Activated CD4-positive, alpha-beta T cell treated with anti-CD3 and anti-CD28 coated beads for 1 hour (primary cell): ENCODE measurements around the gene S1PR3.
A peak's percentile ranks its signal among the peaks of the same experiment; 100 is the strongest.

Experiments used
- DNase-seq: peaks from one replicate; pipeline ENCODE4 v3.0.0-alpha.2; 2020

S1PR3 gene

DNA sequence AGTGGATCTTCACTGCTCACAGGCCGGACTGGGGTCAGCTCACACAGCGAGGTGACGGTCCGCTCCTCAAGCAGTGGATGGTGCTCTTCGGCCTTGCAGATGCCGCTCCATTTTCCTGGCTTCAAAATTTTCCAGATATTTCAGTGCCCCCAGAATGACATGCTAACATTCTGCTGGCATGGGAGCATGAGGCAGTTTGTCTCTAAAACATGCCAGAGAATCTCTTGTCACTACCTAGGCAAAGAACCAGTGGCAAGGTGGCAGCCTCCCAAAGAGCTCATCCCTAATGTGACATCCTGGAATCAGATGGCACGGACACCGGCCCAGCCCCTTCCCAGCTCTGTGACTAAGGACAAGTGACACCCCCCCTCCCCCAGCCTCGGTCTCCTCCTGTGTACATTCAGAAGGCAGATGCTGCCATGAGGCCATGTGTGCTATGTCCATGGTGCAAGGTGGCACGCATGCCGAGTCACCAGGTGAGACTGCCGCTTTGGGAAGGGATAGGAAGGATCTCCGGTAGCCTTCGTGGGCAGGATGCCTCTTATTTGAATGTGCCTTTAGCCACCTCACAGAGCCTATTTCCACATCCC lies 2.7 kb downstream of the S1PR3 start:
- DNase-seq: no peak

DNA sequence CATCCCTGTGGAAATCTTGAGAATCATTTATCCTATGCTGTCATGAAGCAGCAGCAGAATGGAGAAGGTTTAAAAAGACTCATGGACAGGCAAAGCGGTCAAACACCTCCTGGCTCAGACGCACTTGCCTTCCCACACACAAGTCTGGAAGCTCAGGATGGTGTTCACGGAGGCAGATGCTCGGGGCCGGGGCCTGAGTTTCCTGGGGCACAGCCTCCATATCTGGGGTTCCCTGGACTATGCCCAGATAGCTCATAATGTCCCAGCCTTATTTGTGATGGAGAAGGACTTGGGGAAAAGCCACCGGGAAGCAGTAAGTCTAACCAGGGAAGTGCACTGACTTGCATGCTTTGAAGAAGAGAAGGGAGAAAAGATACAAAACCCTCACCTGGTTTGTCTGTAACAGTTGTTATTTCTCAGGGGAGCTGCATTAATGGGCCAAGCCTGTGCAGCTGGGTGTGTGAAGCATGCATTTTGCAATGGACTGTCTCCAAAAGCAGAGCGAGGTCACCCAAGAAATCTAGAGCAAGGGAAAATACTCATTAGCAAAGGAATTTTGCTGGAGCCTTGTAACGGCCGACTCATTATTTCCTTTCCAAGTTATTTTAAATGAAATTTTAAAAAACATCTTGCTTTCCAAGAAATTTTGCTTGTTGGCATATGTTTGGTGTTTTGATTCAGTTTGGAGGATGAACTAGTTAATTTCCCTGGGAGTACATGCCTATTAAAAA lies 3.4 kb downstream of the S1PR3 start:
- no peak for DNase-seq

DNA sequence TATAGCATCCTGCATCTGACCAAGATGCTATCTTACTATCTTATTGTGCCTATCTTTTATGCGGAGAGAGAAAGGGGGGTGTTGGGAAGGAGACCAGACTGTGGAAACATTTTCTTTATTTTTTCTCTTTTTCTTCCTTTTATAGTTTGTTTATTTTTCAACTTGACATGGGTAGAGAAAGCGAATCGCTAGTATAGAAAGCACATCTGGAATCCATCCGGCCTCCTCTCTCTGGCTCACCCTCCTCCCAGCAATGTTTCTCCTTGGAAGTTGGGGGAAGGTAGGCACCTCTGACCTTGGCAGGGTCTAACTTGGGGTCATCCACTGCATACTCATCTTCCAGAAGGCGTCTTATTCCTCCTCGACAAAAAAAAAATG lies 3.9 kb downstream of the S1PR3 start:
- DNase-seq: no peak

DNA sequence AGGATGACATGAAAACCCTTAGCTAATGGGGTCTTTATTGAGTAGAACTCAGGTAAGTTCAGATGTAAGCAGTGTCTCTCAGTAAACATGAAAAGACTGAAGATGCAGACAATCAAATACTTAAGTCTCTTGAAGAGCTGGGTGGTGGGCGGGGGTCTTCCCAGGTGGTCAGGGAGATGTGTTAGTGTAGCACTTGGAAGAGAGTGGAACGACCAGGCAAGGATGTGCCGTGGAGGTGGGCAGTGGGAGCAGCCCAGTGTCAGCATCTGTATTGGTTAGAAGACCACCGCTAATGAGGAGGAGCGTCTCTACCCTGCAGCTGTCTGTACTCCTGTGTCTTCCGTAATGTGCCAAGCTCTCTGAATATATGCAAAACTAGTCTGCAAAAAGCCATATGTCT lies 4.4 kb downstream of the S1PR3 start:
- DNase-seq: no peak

DNA sequence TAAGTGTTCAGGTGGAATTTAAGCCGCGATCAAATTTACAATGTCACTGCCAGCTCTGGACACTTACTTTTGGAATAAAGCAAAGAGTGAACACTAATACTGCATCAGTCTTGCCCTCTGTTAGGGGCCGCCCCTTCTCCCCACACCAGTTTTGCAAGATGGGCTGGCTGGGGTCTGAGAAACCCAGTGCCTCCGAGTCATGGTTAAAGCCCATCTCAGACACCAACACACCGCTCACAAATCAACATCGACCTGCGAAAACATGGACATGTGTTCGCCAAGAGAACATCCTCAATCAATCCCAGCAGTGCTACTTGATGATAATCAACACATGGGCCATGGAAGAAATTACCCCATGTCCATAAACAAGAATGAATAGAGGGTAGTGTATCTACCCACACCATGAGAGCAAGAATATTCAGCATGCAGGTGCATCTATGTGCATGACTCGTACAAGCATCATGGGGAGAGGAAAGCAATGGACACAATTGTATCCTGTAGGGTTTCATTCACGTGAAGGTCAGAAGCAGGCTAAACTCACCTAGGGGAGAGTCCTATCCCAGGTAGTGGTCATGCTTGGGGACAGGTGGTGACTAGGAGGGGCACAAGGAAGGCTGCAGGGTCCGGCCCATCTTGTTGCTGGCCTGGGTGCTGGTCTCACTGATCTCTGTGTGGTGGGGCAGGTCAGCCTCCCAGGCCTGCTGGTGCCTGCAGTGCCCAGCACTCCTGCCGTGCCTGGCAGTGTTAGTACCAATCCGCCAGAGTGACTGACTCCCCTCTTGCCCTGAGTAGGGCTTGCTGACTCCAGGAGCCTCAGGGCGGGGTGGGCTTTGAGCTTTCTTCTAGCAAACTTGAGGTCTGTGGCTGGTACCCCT lies 5.0 kb downstream of the S1PR3 start:
- no peak for DNase-seq

DNA sequence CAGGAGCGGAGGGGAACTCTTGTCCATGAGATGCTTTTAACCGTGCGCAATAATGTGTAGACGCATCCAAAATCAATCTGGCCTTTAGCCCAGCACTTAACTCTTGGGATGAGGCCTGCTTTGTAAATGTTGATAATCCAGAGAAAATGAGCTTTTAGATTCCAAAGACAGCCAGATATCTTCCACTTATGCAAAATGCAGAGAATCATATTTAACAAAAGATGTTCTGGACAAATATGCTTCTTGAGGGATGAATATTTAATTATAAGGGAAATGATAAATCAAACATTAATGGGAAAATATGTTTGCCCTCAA lies 5.6 kb downstream of the S1PR3 start:
- DNase-seq: no peak

DNA sequence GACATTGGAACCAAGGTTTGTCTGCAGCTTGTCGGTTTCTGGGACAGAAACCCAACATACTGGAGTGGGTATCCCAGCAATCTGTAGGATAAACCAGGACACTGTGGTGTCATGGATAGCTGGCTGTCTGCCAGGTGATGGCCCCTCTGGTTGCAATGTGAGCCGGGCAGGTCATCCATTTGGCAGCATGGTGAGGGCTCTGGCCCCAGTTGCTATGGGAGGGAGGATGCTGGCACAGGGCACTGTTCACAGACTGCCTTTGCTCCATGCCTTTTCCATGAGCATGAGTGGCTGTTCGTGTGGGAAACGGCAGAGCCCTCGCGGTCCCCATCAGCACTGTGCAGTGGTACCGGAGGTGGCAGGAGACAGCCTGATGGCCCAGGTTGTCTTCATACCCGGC lies 6.4 kb downstream of the S1PR3 start:
- DNase-seq: no peak

DNA sequence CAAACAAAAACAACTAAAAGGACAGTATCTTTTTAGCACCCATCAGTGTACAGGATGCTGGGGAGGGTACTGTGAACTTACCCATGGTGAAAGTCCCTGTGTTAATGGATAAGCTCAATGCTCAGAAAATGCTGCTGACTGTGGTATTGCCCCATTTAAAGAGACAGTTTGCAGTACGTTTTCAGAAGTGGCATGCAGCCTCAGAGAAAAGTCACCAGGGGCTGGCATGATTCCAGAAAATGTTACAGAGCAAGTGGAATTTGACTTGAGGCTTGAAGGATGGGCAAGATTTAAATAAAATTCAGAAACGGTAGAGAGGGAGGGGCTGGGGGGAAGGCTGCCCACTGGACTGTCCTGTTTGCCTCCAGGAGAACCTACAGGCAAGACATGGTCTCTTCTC lies 7.2 kb downstream of the S1PR3 start:
- no peak for DNase-seq

DNA sequence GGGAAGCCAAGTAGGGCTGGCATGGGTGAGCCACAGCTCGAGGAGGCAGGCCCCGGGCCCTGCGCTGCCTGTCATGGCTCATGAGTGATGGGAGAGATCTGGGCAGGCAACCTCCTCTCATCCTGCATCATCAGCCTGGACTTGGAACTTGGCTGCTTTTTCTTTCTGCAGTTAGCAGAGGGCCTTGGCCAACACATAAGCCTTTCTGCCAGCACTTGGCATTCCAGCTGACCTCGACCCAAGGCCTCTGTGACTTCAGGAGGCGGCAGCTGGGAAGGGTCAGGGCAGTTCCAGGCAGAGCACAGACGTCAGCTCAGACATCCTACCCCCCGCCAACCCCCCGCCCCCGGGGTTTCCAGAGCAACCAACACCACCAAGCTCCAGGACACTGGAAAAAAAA lies 7.6 kb downstream of the S1PR3 start:
- DNase-seq: no peak

DNA sequence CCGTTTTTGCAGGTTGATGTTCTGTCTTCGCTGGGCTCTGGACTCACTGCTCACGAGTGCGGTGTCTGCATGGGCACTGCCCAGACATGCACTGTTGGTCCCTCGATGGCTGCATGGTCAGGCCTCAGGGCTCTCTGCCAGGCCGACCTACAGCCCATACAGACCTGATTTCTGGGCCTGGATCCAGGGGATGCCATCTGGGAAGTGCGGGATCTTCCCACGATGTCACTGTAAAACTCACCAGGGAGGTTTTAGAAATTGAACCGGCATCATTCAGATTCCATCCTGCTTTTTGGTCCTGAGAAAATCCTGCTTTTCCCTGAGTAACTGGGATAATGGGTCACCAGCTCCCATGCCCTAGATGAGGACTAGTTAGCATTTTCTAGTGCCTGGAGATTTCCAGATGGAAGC lies 9.1 kb downstream of the S1PR3 start:
- no peak for DNase-seq

DNA sequence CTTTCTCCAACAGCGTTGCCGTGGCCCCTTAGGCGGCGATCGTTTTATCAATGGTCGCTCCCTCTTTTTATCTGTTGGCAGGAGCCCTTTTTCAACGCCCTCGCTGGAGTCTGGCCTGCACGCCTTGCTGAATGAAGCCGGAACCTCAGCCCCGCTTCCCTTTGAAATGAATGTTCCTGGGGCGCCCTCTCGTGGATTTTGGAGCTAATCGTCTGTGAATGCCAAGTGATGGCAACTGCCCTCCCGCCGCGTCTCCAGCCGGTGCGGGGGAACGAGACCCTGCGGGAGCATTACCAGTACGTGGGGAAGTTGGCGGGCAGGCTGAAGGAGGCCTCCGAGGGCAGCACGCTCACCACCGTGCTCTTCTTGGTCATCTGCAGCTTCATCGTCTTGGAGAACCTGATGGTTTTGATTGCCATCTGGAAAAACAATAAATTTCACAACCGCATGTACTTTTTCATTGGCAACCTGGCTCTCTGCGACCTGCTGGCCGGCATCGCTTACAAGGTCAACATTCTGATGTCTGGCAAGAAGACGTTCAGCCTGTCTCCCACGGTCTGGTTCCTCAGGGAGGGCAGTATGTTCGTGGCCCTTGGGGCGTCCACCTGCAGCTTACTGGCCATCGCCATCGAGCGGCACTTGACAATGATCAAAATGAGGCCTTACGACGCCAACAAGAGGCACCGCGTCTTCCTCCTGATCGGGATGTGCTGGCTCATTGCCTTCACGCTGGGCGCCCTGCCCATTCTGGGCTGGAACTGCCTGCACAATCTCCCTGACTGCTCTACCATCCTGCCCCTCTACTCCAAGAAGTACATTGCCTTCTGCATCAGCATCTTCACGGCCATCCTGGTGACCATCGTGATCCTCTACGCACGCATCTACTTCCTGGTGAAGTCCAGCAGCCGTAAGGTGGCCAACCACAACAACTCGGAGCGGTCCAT lies 10.0 kb downstream of the S1PR3 start:
- peak; percentile 60 for DNase-seq

DNA sequence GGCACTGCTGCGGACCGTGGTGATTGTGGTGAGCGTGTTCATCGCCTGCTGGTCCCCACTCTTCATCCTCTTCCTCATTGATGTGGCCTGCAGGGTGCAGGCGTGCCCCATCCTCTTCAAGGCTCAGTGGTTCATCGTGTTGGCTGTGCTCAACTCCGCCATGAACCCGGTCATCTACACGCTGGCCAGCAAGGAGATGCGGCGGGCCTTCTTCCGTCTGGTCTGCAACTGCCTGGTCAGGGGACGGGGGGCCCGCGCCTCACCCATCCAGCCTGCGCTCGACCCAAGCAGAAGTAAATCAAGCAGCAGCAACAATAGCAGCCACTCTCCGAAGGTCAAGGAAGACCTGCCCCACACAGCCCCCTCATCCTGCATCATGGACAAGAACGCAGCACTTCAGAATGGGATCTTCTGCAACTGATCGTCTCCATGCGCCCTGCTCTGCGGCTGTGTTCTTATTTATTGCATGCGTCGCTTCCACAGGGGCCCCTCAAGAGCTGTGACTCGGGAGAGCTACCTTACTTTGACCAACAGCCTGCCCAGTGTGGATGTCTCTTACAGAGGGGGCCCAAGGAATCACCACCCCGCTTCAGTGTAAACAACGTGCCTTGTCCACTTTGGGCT lies 10.8 kb downstream of the S1PR3 start:
- DNase-seq: no peak

DNA sequence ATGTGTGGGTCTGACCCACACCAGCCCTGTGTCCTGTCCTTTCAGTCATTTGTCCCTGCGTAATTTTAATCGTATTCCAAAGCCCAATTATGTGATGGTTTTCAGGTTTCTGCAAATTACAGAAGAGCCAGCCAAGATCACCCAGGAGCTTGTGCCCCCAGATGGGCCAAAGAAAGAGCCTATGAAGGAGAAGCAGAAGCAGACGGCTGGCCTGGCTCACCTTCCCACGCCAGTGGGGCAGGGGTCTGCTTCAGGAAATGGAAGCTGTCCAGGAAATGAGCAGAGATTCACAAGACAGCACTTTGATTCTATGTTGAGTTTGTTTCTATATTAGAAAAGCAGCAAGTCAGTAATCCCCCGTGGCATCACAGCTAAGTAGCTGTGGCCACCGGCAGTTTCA lies 11.7 kb downstream of the S1PR3 start:
- DNase-seq: no peak

DNA sequence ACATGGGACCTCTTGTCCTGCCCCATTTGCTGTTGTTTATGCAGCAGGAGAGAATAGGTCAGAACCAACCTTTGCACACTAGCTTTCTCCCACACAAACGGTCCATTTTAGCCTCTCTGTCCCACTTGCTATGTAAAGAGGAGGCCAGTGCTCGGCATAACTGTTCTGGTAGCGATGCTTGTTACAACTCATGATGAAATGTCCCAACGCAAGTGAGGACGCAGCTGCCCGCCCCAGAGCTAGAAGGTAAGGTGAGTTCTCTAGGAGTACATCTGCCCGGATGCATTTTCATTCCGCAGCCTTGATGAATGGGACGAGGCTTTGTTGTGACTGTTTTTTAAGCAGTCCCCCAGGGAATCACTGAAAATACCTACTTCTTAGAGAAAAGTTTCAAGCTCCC lies 14.1 kb downstream of the S1PR3 start:
- no peak for DNase-seq

DNA sequence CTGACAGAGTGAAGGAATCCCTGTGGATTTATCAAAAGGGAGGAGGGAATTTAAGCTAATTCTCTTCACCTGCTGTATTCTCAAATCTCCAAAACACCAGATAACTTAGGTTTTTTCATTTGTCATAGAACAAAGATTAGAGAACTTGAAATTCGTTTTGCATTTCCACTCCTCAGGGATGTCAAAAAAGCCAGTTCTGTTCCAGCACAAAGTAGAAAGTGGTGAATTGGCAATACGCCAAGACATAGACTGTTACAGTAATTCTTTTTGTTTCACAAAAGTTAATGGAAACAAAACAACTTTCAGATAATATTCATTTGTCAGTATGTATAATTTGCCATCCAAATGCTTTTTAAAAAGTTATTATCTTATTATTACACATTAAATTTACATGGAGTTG lies 15.0 kb downstream of the S1PR3 start:
- no peak for DNase-seq

DNA sequence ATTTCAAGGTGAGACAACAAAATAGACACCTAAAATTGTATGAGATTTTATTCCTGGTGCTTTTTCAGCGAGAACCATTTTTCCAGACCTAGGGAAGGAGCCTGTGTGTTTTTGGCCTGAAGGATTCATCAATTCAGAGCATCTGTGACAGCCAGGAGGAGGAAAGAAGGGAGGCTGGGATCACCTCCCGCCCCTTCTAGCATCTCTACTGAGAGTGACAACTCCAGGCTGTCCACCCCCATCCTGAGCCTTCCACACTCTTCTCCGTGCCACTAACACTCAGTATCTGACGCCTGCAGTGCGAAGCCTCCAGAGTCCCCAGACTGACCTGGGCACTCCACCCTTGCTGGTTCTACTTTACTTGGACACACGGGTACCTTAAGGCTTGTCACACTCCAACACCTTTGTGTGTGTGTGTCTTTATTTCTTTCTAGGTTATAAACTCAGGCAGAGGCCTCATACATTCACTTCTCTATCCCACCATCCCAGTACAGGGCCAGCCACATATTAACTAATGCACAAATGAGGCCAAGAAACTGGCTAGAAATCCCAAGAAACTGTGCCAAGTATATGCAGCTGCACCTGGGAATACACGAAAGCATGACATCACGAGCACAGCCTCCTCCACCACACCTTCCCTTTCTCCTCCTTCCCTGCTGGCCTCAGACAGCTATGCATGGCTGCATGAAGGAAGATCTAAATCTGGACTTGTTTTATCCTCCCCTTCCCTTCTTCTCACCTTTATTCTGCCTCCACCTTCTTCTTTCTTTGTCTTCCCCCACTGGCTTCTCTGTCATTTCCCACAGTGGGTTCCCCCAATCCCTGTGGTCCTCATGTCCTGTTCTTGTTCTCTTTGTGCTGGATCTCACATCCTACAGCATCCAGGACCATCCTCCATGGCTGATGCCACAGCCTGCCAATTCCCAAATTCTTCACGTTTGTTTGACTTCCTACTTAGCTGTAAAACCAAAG lies 16.0 kb downstream of the S1PR3 start:
- no peak for DNase-seq

DNA sequence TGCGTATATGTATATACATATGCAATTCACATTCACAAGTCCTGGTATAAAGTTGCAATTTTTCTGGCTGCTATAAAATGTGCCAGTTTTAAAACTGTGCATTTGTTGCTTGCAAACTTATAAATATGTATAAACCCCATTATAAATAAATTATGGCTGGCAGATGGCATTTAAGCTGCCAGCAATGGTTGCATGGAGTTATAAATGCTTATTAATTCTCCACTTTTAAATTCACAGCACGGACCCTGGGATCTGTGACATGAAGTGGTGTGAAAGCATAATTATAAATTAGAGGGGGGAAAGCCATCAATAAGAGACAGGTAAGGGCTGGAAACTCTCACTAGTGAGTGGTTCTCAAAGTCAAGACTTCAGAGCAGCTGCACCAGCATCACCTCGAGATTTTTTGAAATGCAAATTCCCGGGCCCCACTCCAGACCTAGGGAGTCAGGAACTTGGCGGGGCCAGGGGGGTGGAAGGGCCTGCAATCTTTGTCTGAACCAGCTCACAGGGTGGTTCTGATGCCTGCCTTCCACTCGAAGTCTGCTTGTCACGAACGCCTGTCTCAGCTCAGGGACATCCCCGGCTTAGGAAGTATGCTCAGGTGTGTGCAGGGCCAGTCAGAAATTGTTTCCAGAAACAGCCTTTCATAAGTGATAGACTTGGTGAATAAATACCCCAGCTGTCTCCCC lies 16.9 kb downstream of the S1PR3 start:
- no peak for DNase-seq

DNA sequence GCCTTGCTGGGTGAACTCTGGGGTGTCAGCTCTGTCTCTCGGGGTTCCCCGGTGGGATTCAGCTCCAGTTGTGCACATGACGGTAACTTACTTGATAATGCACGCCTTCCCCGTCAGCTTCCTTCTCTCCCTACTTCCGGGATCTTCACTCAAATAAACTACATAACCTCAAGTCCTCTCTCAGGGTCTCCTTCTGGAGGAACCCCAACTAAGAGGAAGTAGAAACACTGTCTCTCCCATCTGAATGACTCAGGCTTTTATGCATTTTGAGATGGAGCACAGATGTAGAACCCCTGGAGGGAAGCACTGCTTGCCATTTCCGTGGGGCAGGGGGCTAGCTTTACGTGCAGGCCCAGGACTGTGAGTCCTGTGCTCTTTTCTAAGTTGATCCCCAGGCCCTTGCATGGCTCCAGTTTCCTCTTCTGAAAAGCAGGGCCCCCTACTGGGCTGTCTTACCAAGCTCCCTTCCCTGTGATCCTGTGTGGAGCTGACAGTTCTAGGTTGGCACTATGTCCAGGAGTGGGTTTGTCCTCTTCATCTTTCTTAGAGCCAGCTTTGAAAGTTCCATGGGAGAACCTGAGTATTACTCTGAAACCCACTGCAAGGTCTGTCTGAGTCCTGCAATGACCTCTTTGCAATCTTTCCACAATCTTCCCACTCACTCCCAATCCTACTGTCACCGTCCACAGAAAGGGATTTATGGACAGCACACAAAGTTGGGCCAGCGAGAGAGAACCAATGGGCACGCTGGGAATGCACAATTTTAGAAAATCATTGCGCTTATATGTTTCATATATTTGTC lies 17.7 kb downstream of the S1PR3 start:
- no peak for DNase-seq

DNA sequence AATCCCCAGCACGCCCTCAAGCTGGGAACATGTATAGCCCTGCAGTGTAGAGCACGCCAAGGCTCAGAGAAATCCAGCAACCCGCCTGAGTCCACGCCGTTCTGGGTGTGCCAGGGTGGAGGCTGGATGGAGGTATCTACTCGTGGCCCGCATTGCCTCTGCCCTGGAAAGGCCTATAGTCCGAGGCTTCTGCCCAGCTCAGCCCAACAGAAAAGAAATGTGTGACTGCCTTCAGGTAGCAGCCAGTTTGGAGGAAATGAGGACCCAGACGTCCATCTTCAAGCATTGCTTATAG lies 18.2 kb downstream of the S1PR3 start:
- DNase-seq: no peak

DNA sequence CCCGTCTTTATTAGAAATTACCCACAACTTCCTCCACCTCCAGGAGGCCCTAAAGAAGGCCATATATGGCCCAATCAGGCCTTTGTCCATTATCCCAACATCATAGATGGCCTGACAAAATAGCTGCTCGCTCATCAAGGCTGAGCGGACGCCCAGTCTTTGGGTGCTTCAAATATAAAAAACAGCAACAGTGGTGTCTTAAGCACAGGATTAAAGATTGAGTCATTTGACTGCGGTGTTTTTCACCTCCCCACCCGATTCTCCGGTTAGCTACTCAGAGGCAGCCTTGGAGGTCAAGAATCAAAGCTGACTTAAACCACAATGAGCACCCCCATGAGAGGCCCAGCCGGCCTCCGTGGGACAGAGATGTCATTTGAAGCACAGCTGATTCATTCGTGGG lies 18.8 kb downstream of the S1PR3 start:
- DNase-seq: no peak
